OCI-LY7 (cell line): ENCODE data around the gene MGMT. TPM values are rescaled to one million over a fixed set of nuclear protein-coding genes. Genes with fewer than 3 reads are reported as not detected.

Experiments
- BruUV-seq: library from RNA; stranded (reverse); fragments of 400-500 nt; replicated peaks from 2 replicates; lab custom pipeline; 2021; lab: Mats Ljungman, UMichigan
- CTCF ChIA-PET: fragments of 300-600 bp; sonication (Branson Sonifier 250); formaldehyde crosslinking; loops from one replicate; lab custom pipeline; 2022; ENCODE audit warnings: antibody characterized with exemption; ENCODE audit not compliant: unreplicated experiment; lab: Charles Lee
- POLR2A ChIA-PET: fragments of 300-600 bp; sonication (Branson Sonifier 250); formaldehyde crosslinking; loops from one replicate; lab custom pipeline; 2022; ENCODE audit warnings: antibody characterized with exemption; lab: Charles Lee
- DNase-seq: peaks from one replicate; pipeline ENCODE4 v3.0.0-alpha.2; 2015; ENCODE audit warnings: low spot score
- H2AFZ ChIP-seq: fragments of 200-600 bp; sonication (generic), shearing (Covaris generic); 2 replicates; pipeline ENCODE4 v1.6.1; 2014; ENCODE audit warnings: mild to moderate bottlenecking, antibody characterized with exemption, low read length, moderate library complexity
- H3K27ac ChIP-seq: fragments of 200-600 bp; sonication (generic); 2 replicates; pipeline ENCODE4 v1.5.1; 2014; ENCODE audit warnings: mixed run types, low read depth, mild to moderate bottlenecking, moderate library complexity, low read length, inconsistent platforms; ENCODE audit not compliant: poor library complexity, severe bottlenecking
- H3K36me3 ChIP-seq: fragments of 200-600 bp; sonication (generic); 2 replicates; pipeline ENCODE4 v1.6.1; 2014; ENCODE audit warnings: mild to moderate bottlenecking, antibody characterized with exemption, low read length, moderate library complexity, mixed read lengths; ENCODE audit not compliant: insufficient read depth
- H3K4me1 ChIP-seq: fragments of 200-600 bp; sonication (generic); 2 replicates; pipeline ENCODE4 v1.5.1; 2014; ENCODE audit warnings: mild to moderate bottlenecking, low read length; ENCODE audit not compliant: insufficient read depth, poor library complexity, severe bottlenecking
- H3K4me2 ChIP-seq: fragments of 200-600 bp; sonication (generic); 2 replicates; pipeline ENCODE4 v1.6.1; 2014; ENCODE audit warnings: mild to moderate bottlenecking, low read length
- H3K4me3 ChIP-seq: fragments of 200-600 bp; sonication (generic); 2 replicates; pipeline ENCODE4 v1.5.1; 2014; ENCODE audit warnings: mild to moderate bottlenecking, low read depth, low read length; ENCODE audit not compliant: poor library complexity, severe bottlenecking
- H3K79me2 ChIP-seq: fragments of 200-600 bp; sonication (generic); 2 replicates; pipeline ENCODE4 v1.6.1; 2016; ENCODE audit warnings: low read depth, mild to moderate bottlenecking, low read length, moderate library complexity, mixed read lengths; ENCODE audit not compliant: insufficient read depth
- H3K9me2 ChIP-seq: fragments of 200-600 bp; sonication (generic); 2 replicates; pipeline ENCODE4 v1.6.1; 2016; ENCODE audit warnings: mild to moderate bottlenecking, low read length, mixed read lengths; ENCODE audit not compliant: insufficient read depth
- H3K9me3 ChIP-seq: fragments of 200-600 bp; sonication (generic); 2 replicates; pipeline ENCODE4 v1.6.1; 2014; ENCODE audit warnings: mild to moderate bottlenecking, mixed run types, low read length, mixed read lengths
- H4K20me1 ChIP-seq: fragments of 200-600 bp; sonication (generic); 2 replicates; pipeline ENCODE4 v1.6.1; 2014; ENCODE audit warnings: mild to moderate bottlenecking, antibody characterized with exemption, low read length, moderate library complexity, mixed read lengths; ENCODE audit not compliant: insufficient read depth
- CTCF ChIP-seq: fragments of 200-600 bp; sonication (generic); conservative IDR thresholded peaks from 2 replicates; pipeline ENCODE4 v1.5.1; 2014; ENCODE audit warnings: mild to moderate bottlenecking, antibody characterized with exemption, low read length, moderate library complexity, mixed read lengths
- EZH2phosphoT487 ChIP-seq: fragments of 200-600 bp; sonication (generic); IDR thresholded peaks from 2 replicates; pipeline ENCODE4 v1.6.1; 2018; ENCODE audit warnings: low read depth, borderline replicate concordance, mild to moderate bottlenecking, mixed run types, antibody characterized with exemption, low read length, moderate library complexity, mixed read lengths
- intact Hi-C: fragments of 100-400 bp; cut with micrococcal nuclease; formaldehyde crosslinking; loops from one replicate; pipeline ENCODE4 v1.10.0; 2022; ENCODE audit not compliant: unreplicated experiment
- total RNA-seq, 2 experiments: library from RNA; depleted of rRNA in 1 of 2; stranded (reverse); fragments of >200 nt in 1 of 2; shearing (Covaris generic) in 1 of 2; gene quantifications; 2 replicates each; pipeline ENCODE4 v1.2.3, GENCODE V29; 2014 to 2022

Gene MGMT
- total RNA-seq, 2 experiments from 2014 or later = 19.7 to 25.0 TPM

GRCh38 chr10:129534826-129535225, 67.8 kb downstream of the MGMT start:
- DNase-seq = no peak
- Histone ChIP-seq H3K4me2 (no peak overlapping the region), H4K20me1 (no peaks in the 10 kb centered on the region), H3K9me2 (no peaks in the 10 kb centered on the region), H3K27ac (no peak overlapping the region), H3K36me3 (no peaks in the 10 kb centered on the region), H3K79me2 (no peaks in the 10 kb centered on the region), H3K4me1 (no peaks in the 10 kb centered on the region), H2AFZ (no peak overlapping the region), H3K9me3 (no peaks in the 10 kb centered on the region), H3K4me3 (no peak overlapping the region)
- no TSS peak for BruUV-seq
- TF ChIP-seq EZH2phosphoT487 = no peak
- TF ChIP-seq CTCF = no peak
- CTCF ChIA-PET = no interaction called here
- POLR2A ChIA-PET = interaction anchor here (0.6 kb wide), 1 partner anchor 49 kb away, joined by 4 read pairs; no protein-coding TSS in a partner anchor
- intact Hi-C loops = no loop called here

DNA sequence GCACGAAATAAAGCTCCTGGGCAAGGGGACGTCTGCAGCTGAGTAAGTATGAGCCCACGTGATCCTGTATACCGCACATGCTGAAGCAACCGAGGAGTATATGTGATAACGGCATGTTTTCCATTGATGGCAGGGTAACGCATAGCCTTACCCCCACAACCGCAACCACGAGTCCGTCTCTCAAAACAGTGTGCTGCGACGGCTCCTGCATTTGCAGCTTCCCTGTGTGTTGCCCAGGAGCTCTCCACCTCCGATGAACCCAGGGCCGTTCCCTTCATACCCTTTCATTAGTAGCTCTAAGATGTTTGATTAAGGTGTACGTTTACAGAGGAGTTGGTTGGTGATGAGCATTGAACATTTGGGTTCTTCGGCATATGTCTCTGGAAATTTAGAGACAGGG, 69.3 kb downstream of the MGMT start:
- Histone ChIP-seq H3K4me3 (no peak overlapping the region), H3K4me1 (no peaks in the 10 kb centered on the region), H3K9me2 (no peaks in the 10 kb centered on the region), H3K27ac (no peak overlapping the region), H3K9me3 (no peaks in the 10 kb centered on the region), H3K79me2 (no peaks in the 10 kb centered on the region), H3K36me3 (no peaks in the 10 kb centered on the region), H2AFZ (no peak overlapping the region), H4K20me1 (no peaks in the 10 kb centered on the region), H3K4me2 (no peak overlapping the region)
- ChIA-PET CTCF (interaction anchor here (0.7 kb wide), 1 partner anchor 27 kb away, joined by 3 read pairs; no protein-coding TSS in a partner anchor), POLR2A (interaction anchor here (0.9 kb wide), 1 partner anchor 46 kb away, joined by 3 read pairs; no protein-coding TSS in a partner anchor)
- DNase-seq = no peak
- intact Hi-C loops = no loop called here
- BruUV-seq = no TSS peak
- no peak for TF ChIP-seq CTCF
- no peak for TF ChIP-seq EZH2phosphoT487

DNA sequence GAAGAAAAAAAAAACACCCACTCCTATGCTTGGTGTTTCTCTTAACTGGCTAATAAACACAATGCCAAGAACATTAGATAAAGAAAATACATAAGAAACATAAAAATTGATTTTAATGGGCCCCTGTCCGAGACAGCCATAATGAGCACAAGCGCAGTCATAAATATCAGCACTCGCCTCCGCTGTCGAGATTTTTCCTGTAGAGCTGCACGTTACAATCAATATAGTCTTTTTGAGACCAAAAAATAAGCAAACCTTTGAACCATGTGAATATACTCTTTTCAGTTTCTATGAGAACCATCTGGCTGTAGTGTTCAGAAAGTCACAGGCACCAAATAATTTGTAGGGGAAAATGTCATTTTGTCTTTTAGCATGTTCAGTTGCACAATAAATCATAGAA, 70.1 kb downstream of the MGMT start:
- no TSS peak for BruUV-seq

More for the DNA sequence above, 70.1 kb downstream of the MGMT start:
- ChIA-PET CTCF (no interaction called here), POLR2A (no interaction called here)
- no peaks in the 10 kb centered on the region for H3K9me3 ChIP-seq
- TF ChIP-seq CTCF (no peak), EZH2phosphoT487 (no peak)
- H3K4me3 ChIP-seq = no peak overlapping the region
- H3K36me3 ChIP-seq = no peaks in the 10 kb centered on the region
- H2AFZ ChIP-seq = no peak overlapping the region
- H3K4me1 ChIP-seq = no peaks in the 10 kb centered on the region
- no peaks in the 10 kb centered on the region for H3K79me2 ChIP-seq
- no peaks in the 10 kb centered on the region for H4K20me1 ChIP-seq
- no peak overlapping the region for H3K27ac ChIP-seq
- H3K9me2 ChIP-seq = no peaks in the 10 kb centered on the region
- no peak for DNase-seq
- intact Hi-C loops = no loop called here
- H3K4me2 ChIP-seq = no peak overlapping the region
